ENCODE data around the gene FOXN3.
"Not testable (repeated sequence)": the region's sequence is repeated elsewhere in the genome, so short reads cannot be mapped to it uniquely, and the experiment has no call there.

Gene FOXN3

DNA sequence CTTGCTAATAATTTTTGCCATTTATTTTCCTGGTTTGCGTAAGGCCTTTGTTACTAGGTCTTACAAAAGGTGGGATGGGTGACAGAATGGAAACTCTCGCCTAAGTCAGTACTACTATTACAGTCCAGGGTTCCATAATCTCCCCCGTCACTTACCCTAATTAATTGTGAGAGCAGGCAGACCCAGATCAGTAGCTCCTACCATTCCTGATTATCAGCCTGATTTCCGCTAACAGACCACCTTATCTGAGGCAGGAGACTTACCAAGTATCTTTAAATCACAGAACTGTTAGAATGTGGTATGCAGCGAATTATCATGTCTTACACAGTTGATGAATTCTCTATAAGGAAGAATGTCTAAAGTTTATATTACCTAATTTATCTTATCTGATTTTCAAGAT lies 234.7 kb downstream of the FOXN3 start:
- DNase-seq = no peak

DNA sequence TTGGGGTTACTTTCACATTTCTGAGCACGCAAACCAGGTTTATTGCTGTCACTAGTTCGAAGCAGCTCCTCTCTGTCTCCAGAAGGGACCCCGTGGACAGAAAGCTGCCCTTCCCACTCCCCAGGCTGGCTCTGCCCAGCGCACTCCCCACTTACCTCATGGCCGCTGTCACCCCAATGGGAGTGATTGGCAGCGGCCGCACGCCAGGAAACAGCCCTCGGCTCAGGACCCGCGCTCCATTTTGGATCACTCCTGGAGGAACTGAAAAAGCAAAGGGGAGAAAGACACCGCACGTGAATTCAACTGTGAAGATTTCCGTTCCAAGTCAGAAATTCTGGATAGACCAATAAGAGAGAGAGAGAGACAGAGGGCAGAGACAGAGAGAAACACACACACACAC lies 236.5 kb downstream of the FOXN3 start:
- DNase-seq = no peak

DNA sequence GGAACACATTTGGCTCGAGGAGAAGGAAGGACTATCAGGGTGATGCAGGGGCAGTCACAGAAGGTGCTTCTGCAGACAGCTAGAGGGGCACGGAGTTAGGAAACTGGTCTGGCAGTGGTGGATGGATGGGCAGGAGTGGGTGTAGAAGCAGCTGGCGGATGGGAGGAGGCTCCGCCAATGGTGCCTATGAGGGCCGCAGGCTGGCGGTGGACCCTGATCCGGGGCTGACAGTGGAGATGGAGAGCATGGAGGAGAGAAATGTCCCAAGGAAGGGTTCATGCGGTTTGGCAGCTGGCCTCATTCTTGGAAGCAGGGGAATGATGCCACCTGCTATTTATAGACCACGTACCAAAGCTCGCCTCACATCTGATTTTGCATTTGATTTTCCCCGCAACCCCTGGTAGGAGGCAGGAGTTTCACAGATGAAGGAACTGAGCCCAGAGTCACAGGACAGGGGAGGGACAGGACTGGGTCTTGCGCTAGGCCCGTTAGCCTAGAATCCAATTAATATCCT lies 237.1 kb downstream of the FOXN3 start:
- DNase-seq = no peak

GRCh38 chr14:89178800-89179535 lies 238.1 kb downstream of the FOXN3 start:
- no peak for DNase-seq

GRCh38 chr14:89178376-89178775 lies 238.7 kb downstream of the FOXN3 start:
- no peak for DNase-seq

DNA sequence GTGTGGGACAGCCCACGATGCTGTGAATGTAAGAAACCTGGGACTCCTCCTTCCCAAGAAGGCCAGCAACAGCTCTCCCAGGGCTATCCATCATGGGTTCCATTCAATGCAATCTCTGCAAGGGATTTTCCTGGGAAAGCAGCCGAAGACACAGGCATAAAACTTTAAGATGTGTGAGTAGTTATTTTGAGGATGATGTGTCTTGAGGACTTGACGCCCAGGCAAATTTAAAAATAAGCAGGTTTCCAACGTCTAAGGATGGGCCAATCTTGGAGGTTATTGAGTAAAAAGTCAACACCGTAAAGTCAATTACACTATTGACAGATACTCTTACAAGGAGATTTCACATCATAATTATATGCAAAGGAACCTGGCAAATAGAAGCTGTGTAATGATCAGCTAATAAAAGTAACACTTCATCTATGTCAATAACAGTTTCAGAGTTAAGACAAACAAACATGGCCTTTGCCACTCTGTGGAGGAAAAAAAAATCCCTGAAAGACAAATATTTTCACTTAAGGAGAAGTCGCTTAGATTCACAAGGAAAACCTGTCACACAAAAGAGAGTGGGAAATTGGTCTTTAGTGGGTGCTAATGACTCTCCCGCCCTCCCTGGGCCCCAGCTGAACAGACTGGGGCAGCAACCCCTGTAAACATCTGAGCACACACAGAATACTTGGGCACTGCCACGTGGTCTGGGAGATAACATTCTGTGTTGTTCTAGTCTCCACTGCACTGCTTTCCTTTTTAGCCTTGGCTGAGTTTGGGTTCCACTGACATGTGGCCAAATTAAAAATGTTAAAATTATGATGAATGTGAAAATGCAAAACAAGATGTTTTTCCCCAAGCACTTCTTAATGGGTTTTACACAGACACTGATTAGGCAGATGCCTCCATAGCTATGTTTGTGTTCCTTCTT lies 240.9 kb downstream of the FOXN3 start:
- no peak for DNase-seq

- no peak for DNase-seq
Observed at GRCh38 chr14:89171628-89172027, 245.4 kb downstream of the FOXN3 start.

- no peak for DNase-seq
Observed at GRCh38 chr14:89171168-89171567, 245.9 kb downstream of the FOXN3 start.

GRCh38 chr14:89167705-89168104 lies 249.3 kb downstream of the FOXN3 start:
- DNase-seq = no peak

GRCh38 chr14:89166633-89167032 lies 250.4 kb downstream of the FOXN3 start:
- no peak for DNase-seq

GRCh38 chr14:89165189-89166181 lies 251.5 kb downstream of the FOXN3 start:
- DNase-seq = no peak

DNA sequence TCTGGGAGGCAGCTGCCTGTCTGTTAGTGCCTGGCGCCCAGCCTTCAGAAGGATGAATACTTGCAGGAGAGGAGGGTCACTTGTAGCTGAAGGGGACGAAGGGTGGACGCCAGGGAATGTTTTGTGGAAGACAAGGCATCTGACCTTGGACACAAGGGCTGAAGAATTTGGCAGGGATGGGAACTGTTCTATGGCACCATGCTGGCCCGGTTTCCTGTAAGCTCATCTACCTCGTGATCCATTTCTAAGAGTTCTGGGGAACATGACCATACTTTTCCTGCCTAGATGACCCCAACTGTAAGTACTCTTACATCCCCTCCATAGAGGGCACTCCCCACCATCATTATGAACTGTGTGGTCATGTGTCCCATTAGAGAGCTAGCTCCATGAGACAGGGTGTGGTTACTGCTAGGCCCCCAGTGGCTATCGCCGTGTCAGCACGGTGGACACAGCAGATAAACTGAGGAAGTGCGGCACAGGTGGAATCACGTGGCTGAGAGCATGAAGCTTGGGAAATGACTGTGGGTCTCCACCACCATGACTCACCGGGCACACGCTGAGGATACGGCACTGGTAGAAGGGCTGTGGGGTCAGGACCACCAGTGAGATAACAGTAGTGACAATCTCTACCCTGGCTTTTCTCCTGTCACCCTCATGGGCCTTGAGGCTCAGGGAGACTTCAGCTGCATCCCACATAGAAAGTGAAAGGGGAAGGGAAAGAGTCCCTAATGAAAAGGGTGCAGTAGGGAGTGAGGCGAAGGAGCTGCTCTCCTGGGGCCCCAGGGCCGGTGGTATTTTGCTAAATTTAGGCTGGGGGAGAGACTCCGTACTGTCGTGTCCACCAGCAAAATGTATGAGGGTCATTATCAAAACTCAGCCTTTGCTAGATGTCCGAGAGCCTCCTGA lies 252.6 kb downstream of the FOXN3 start:
- DNase-seq = no peak

GRCh38 chr14:89163031-89163636 lies 253.9 kb downstream of the FOXN3 start:
- DNase-seq = no peak

GRCh38 chr14:89162586-89162985 lies 254.4 kb downstream of the FOXN3 start:
- no peak for DNase-seq

- no peak for DNase-seq
Observed at GRCh38 chr14:89160437-89160836, 256.6 kb downstream of the FOXN3 start.

- no peak for DNase-seq
Observed at GRCh38 chr14:89158701-89159100, 258.3 kb downstream of the FOXN3 start.

GRCh38 chr14:89158104-89158503 lies 258.9 kb downstream of the FOXN3 start:
- DNase-seq = not testable (repeated sequence)

- DNase-seq = no peak
Observed at GRCh38 chr14:89155491-89155890, 261.5 kb downstream of the FOXN3 start.

DNA sequence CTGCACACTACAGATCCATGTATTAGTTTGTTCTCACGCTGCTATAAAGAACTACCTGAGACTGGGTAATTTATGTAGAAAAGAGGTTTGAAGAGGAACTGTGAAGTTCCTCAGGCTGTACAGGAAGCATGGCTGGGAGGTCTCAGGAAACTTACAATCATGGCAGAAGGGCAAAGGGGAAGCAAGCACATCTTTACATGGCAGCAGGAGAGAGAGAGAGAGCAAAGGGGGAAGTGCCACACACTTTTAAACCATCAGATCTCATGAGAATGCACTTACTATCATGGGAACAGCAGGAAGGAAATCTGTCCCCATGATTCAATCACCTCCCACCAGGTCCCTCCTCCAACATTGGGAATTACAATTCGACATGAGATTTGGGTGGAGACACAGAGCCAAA lies 265.3 kb downstream of the FOXN3 start:
- DNase-seq = not testable (repeated sequence)

DNA sequence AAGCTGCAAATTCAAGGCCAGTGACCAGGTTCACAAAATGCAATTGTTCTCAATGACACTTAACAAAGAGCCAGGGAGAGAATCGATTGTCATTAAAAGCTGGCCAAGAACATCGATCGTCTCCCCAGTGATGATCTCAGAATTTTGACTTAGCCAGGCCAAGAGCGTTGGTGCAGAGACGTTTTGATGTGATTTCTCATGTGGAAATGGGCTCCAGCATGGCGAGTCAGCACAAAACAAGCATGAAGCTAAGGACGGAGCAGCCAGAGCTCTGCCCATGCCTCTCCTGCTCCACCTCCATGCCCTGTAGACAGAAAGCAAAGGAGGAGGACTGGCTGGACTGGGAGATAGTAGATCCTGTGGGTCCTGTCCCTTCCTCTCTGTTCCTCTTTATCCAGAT lies 270.8 kb downstream of the FOXN3 start:
- no peak for DNase-seq

- DNase-seq = no peak
Observed at GRCh38 chr14:89144642-89145041, 272.4 kb downstream of the FOXN3 start.

All from activated CD4-positive, alpha-beta T cell treated with anti-CD3 and anti-CD28 coated beads for 1 hour (primary cell).